Urothelium cell line (cell line): Measurements from ENCODE around the gene APOBEC3G.

Experiments used
- DNase-seq: peaks from one replicate; pipeline ENCODE4 v3.0.0; 2011; ENCODE audit warnings: low spot score, mixed read lengths
- FAIRE-seq: peaks from 2 replicates; lab custom pipeline; 2011; peaks lifted over from hg19 to GRCh38; lab: Jason Lieb, UNC

The APOBEC3G gene

GRCh38 chr22:39120983-39121382, 43.9 kb downstream of the APOBEC3G start:
- DNase-seq, result no peak
- FAIRE-seq, result no peak

DNA sequence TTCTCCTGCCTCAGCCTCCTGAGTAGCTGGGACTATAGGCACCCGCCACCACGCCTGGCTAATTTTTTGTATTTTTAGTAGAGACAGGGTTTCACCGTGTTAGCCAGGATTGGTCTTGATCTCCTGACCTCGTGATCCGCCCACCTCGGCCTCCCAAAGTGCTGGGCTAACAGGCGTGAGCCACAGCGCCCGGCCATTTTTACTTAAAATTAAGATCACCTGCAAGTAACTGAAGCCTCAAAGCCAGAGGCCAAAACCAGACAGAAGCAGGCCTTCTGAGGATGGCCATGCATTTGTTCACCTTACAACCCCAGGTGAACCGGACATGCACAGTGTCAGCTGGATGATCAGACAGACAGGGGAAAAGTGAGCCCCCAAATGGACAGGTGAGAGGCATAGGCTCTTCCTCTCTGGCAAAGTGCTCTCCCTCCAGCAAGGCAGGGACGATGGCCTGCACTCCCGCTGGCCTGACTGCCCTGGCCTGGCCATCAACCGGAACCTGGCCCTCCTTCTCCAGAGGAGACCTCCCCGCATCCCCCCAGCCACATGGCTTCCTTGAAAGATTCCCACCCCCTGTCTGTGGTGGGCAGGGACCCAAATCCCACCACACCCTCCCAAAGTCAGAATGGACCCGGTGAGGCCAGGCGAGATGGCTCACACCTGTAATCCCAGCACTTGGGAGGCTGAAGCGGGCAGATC, 45.8 kb downstream of the APOBEC3G start:
- no peak for DNase-seq
- no peak for FAIRE-seq

DNA sequence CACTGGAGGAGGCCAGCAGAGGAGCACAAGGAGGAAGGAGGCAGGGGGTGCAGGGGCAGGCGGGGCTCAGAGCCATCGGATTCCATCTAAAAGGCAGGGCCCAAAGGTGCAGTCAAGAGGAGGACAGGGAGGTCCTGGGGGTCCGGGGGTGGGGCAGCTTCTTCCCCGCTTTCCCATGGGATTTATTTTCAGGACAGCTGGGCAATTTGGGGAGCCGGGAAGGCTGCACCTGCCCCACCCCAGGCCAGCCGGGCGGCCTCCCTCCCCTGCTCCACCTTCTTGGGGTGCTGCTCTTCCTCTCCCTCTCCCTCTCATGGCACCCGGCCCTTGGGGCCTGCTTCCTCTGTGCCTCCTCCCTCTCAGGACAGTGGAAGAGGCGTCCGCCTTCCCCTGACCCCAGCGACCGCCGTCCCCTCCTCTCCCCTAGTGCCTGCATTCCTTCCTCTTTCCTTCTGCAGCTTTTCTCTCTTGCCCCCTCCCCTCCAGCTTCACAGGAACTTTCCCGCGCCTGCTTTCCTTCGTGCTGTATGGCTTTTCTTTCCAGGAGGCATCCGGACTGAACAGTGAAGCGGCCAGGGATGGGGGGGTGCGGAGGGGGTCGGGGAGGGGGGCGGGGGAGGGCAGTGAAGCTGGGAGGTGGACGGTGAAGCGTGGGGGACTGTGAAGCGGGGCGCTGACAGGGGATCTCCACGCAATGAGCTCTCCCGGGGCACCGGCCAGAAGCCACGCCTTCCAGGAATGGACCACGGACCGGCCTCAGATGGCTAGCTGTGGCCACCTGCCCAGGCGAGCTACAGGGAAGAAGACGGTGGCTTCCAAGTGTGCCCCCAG, 46.9 kb downstream of the APOBEC3G start:
- FAIRE-seq (no peak), DNase-seq (no peak)

GRCh38 chr22:39125622-39126021, 48.5 kb downstream of the APOBEC3G start:
- DNase-seq (no peak), FAIRE-seq (peak; percentile 46)

DNA sequence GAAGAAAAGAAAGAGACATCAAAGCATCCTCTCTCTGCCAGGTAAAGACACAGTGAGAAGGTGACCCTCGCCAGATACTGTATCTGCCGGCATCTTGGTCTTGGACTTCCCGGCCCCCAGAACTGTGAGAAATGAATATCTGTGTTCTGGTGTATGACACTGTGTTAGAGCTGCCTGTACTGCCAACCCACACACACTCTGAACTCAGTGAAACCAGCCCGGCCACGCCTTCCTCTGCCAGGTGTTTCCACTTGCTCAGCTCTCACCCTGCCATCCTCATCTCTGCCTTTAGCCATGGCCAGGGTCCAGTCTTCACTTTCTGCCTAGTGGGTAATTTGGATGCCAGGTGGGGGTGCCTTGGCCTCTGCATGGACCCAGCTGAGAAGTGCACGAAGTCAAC, 51.4 kb downstream of the APOBEC3G start:
- FAIRE-seq, result peak; percentile 59
- DNase-seq, result no peak

DNA sequence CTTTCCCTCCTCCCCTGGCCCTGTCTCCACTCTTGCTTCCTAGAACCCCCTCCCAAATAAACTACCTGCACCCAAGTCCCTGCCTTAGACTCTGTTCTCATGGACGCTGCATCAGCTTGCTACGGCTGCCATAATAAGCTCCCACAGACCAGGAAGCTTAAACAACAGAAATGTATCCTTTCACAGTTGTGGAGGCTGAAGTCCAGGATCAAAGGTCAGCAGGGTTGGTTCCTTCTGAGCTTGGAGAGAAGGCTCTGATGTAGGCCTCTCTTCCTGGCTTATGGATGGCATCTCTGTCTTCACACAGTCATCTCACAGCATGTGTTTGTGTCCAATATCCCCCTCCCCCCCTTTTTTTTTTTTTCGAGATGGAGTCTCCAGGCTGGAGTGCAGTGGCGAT, 52.0 kb downstream of the APOBEC3G start:
- DNase-seq (no peak), FAIRE-seq (no peak)

DNA sequence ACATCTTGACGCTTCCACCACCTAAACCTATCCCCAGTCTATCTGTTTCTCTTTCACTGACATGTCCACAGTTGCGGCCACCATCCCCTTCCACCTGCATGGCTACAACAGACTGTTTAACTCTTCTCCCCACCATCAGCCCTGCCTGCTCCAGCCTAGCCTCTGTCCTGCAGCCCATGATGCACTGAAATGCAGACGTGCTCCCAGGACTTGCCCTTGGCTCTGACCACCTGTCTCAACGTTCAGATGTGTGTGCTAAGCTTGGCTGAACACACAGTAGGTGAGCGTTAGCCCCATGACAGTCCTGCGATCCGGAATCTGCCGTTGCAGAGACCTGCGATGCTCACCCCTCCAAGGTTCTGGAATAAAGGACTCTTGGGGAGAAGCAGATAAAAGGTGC, 52.7 kb downstream of the APOBEC3G start:
- DNase-seq (no peak), FAIRE-seq (no peak)

- FAIRE-seq, result no peak
- DNase-seq, result no peak
These were observed 53.2 kb downstream of the APOBEC3G start for GRCh38 chr22:39130152-39130704.

- DNase-seq (no peak), FAIRE-seq (no peak)
These were observed 54.1 kb downstream of the APOBEC3G start for GRCh38 chr22:39130892-39131855.

DNA sequence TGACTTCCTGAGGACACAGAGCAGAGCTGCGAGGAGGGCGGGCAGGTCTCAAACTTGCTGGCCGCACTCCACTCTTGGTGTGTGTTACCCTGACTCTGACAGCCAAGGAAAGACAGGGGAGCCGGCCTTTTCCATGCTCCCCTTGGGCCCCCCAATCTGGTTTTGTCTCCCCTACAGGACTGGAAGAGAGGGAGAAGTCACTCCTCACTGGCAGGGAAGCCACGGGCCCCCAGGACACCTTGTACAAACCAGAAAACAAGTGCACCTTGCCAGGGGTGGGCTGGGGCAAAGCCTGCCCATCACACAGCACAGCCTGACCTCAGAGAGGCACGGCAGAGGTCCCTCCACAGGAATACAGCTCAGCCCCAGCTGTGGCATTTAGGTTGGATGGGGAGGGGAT, 55.2 kb downstream of the APOBEC3G start:
- FAIRE-seq (no peak), DNase-seq (no peak)

GRCh38 chr22:39132871-39133524, 55.9 kb downstream of the APOBEC3G start:
- no peak for DNase-seq
- FAIRE-seq, result no peak

DNA sequence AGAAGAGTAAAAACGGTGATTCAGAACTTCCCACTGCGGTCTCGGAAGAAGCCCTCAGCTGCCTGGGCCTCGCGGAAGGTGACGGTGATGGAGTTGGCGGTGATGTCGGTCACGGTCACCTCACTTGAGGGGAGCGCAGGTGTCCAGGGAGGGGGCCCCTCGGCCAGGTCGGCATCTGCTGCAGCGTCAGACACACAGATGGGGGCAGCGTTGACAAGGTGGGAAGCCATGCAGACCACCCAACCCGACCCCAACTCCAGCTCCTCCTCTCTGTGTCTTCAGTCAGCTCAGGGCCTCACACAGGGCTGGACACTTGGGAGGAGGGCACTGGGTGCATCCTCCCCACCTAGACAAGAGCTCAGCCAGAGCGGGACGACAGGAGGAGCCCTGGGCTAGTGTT, 56.8 kb downstream of the APOBEC3G start:
- DNase-seq (no peak), FAIRE-seq (no peak)

DNA sequence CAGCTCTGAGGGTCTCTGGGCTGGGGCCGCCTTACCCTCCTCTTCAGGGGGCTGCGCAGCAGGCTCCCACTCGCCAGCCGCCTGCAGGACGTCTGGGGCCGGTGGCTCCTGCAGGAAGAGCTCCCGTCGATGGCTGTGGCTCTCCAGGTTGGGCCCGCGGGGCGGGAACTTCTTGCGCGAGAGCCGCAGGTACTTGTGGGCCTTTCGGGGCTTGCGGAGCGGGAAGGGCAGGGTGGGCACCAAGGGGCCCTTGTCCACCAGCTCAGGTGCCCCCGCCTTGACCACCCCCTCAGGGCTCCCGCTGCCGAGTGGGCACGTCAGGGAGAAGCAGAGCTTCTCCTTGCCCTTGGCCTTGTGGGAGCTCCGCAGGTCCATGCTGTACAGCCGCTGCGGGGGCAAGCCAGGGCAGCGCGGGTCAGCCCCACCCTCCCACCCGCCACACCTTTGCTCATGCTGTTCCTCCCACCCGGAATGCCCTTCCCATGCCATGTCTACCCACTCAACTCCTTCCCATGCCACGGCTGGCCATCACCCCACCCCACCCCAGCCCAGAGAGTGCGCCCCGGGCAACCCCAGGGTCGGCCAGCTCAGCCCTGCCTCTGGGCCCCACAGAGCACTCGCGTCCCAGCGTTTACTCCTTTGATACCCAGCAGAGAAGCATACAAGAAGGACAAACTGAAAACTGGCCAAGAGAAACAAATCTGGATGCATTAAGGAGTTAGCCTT, 57.5 kb downstream of the APOBEC3G start:
- no peak for DNase-seq
- peak; percentile 20 for FAIRE-seq

- peak; percentile 79 for DNase-seq
- FAIRE-seq, result peak; percentile 50
These were observed 58.2 kb downstream of the APOBEC3G start for GRCh38 chr22:39135092-39135896.

- no peak for FAIRE-seq
- DNase-seq, result no peak
These were observed 59.2 kb downstream of the APOBEC3G start for GRCh38 chr22:39136317-39136716.
